ENCODE data around the gene HOXA3. TPM values are rescaled to one million over a fixed set of nuclear protein-coding genes. Genes with fewer than 3 reads are reported as not detected.

The HOXA3 gene
- total and polyA plus RNA-seq, 2 of the 8 experiments (the other 6 are each of a cell fraction or from before 2014, with no cell fraction given) = not detected

GRCh38 chr7:27079234-27079975, 73.0 kb downstream of the HOXA3 start:
- H4K20me1 ChIP-seq (replicated peaks in 1 of 2; ENCODE audit: control insufficient read depth in 1 of 2, insufficient read depth in 2 of 2, low read length in 2 of 2) = no peaks in the 10 kb centered on the region
- whole genome bisulfite sequencing, 2 experiments (ENCODE audit: extremely low coverage in 1 of 2, insufficient coverage in 1 of 2, insufficient read length in 1 of 2, insufficient replicate concordance in 2 of 2, low coverage in 1 of 2, low lambda C conversion rate in 2 of 2, missing lambda C conversion rate in 1 of 2) = 80% methylated on average over 1 of the region's 1 CpG; no CpG with 5 or more reads in 1 of the 2 experiments
- no peak overlapping the region for H2AK5ac ChIP-seq (ENCODE audit: low read depth, low read length)
- H3K27ac ChIP-seq (ENCODE audit: low read depth, low read length) = no peak overlapping the region
- H3K79me2 ChIP-seq (ENCODE audit: control insufficient read depth in 1 of 2, insufficient read depth in 2 of 2, low read length in 2 of 2) = no peaks in the 10 kb centered on the region
- DNase-seq (ENCODE audit: low read depth in 1 of 2, low spot score in 2 of 2) (no peak), FAIRE-seq (no peak)
- CTCF ChIA-PET (ENCODE audit: partially characterized antibody) = interaction anchor here (0.7 kb wide), 1 partner anchor 15 kb away, joined by 3 read pairs; no protein-coding TSS in a partner anchor
- no peak overlapping the region for H3K23ac ChIP-seq (ENCODE audit: insufficient read length)
- no peak overlapping the region for H4K91ac ChIP-seq (replicated peaks; ENCODE audit: insufficient read length, low read length)
- H2BK20ac ChIP-seq (ENCODE audit: low read length) = no peak overlapping the region
- no peak overlapping the region for H3K4me3 ChIP-seq (ENCODE audit: extremely low read depth in 1 of 4, insufficient read depth in 2 of 4, low read depth in 3 of 4, low read length in 4 of 4)
- H3K23me2 ChIP-seq (ENCODE audit: low read depth, low read length) = no peaks in the 10 kb centered on the region; the same call in 1 of the 2 replicates
- no peaks in the 10 kb centered on the region for H3K27me3 ChIP-seq (replicated peaks in 1 of 4; ENCODE audit: control insufficient read depth in 3 of 4, extremely low read depth in 1 of 4, insufficient read depth in 3 of 4, low read length in 3 of 4)
- no peaks in the 10 kb centered on the region for H3K36me3 ChIP-seq (ENCODE audit: control insufficient read depth in 2 of 4, insufficient read depth in 4 of 4, low read length in 3 of 4)
- H3K4ac ChIP-seq (replicated peaks; ENCODE audit: insufficient read length, low read depth, low read length) = no peak overlapping the region
- H3K9ac ChIP-seq (replicated peaks in 1 of 4; ENCODE audit: extremely low read depth in 1 of 4, low read depth in 3 of 4, low read length in 3 of 4) = no peak overlapping the region
- H3K9me3 ChIP-seq (ENCODE audit: insufficient read depth in 2 of 2, low read depth in 1 of 2, low read length in 1 of 2) = no peaks in the 10 kb centered on the region
- H2BK5ac ChIP-seq (ENCODE audit: low read depth, low read length) = no peak overlapping the region
- H3K4me1 ChIP-seq (replicated peaks in 1 of 4; ENCODE audit: control insufficient read depth in 3 of 4, insufficient read depth in 4 of 4, low read length in 3 of 4) = peaks cover 0 to 3% (median 0%) of the 10 kb centered on the region in 4 experiments; a peak in 1 of 7 replicates
- H3K18ac ChIP-seq (ENCODE audit: extremely low read depth, low read length) = no peak overlapping the region
- POLR2A ChIA-PET (ENCODE audit: partially characterized antibody) = no interaction called here
- no peak overlapping the region for H2BK12ac ChIP-seq (ENCODE audit: low read depth, low read length)
- H2BK120ac ChIP-seq (replicated peaks; ENCODE audit: low read depth, low read length) = no peak overlapping the region
- H2BK15ac ChIP-seq (ENCODE audit: low read length) = no peak overlapping the region
- no peak overlapping the region for H2AFZ ChIP-seq (ENCODE audit: low read length)
- no peak overlapping the region for H3K14ac ChIP-seq (ENCODE audit: insufficient read length)
- no peak overlapping the region for H4K5ac ChIP-seq (ENCODE audit: insufficient read length, low read depth, low read length)
- H3K56ac ChIP-seq (replicated peaks; ENCODE audit: insufficient read length, low read depth, low read length) = no peak overlapping the region
- H4K8ac ChIP-seq (ENCODE audit: extremely low read depth, insufficient read depth, low read length) = no peak overlapping the region
- no peaks in the 10 kb centered on the region for H3K79me1 ChIP-seq (ENCODE audit: low read depth, low read length)
- H3K4me2 ChIP-seq (ENCODE audit: insufficient read depth in 1 of 2, low read depth in 2 of 2, low read length in 2 of 2) = no peak overlapping the region
